Measurements from ENCODE around the gene ADAMTS17.
A peak's percentile ranks its signal among the peaks of the same experiment; 100 is the strongest.

The ADAMTS17 gene

GRCh38 chr15:100221471-100222348 is 120.1 kb downstream of the ADAMTS17 start:
- DNase-seq (ENCODE audit: low spot score): no peak

GRCh38 chr15:100220058-100220768 is 121.6 kb downstream of the ADAMTS17 start:
- no peak for DNase-seq (ENCODE audit: low spot score)

GRCh38 chr15:100218434-100218833 is 123.3 kb downstream of the ADAMTS17 start:
- DNase-seq (ENCODE audit: low spot score): no peak

- DNase-seq (ENCODE audit: low spot score): no peak
These were observed 125.6 kb downstream of the ADAMTS17 start for GRCh38 chr15:100216182-100216581.

GRCh38 chr15:100215843-100216169 is 126.0 kb downstream of the ADAMTS17 start:
- DNase-seq (ENCODE audit: low spot score): no peak

GRCh38 chr15:100215031-100215842 is 126.5 kb downstream of the ADAMTS17 start:
- DNase-seq (ENCODE audit: low spot score): no peak

GRCh38 chr15:100211855-100212850 is 129.6 kb downstream of the ADAMTS17 start:
- DNase-seq (ENCODE audit: low spot score): no peak

- no peak for DNase-seq (ENCODE audit: low spot score)
These were observed 131.4 kb downstream of the ADAMTS17 start for GRCh38 chr15:100210338-100210737.

GRCh38 chr15:100208921-100209603 is 132.7 kb downstream of the ADAMTS17 start:
- DNase-seq (ENCODE audit: low spot score): no peak

- no peak for DNase-seq (ENCODE audit: low spot score)
These were observed 134.7 kb downstream of the ADAMTS17 start for GRCh38 chr15:100207053-100207452.

- no peak for DNase-seq (ENCODE audit: low spot score)
These were observed 135.1 kb downstream of the ADAMTS17 start for GRCh38 chr15:100206643-100207042.

GRCh38 chr15:100205549-100206295 is 136.1 kb downstream of the ADAMTS17 start:
- DNase-seq (ENCODE audit: low spot score): no peak

GRCh38 chr15:100204771-100205170 is 137.0 kb downstream of the ADAMTS17 start:
- DNase-seq (ENCODE audit: low spot score): no peak

GRCh38 chr15:100204211-100204610 is 137.6 kb downstream of the ADAMTS17 start:
- DNase-seq (ENCODE audit: low spot score): no peak

- DNase-seq (ENCODE audit: low spot score): no peak
These were observed 139.3 kb downstream of the ADAMTS17 start for GRCh38 chr15:100202309-100202960.

- DNase-seq (ENCODE audit: low spot score): peak; percentile 33
These were observed 140.1 kb downstream of the ADAMTS17 start for GRCh38 chr15:100201376-100202280.

GRCh38 chr15:100200287-100200880 is 141.4 kb downstream of the ADAMTS17 start:
- no peak for DNase-seq (ENCODE audit: low spot score)

All from germinal center (tissue), 1 donor.